Epithelial cell of proximal tubule (primary cell): ENCODE data around the gene IL1F10. TPM values are rescaled to one million over a fixed set of nuclear protein-coding genes. Genes with fewer than 3 reads are reported as not detected.

Experiments
- DNase-seq: peaks from one replicate; pipeline ENCODE4 v3.0.0-alpha.2; 2011; ENCODE audit warnings: low read depth
- H3K4me3 ChIP-seq: 2 replicates; pipeline ENCODE4 v1.5.1; 2011; ENCODE audit warnings: low read depth, mild to moderate bottlenecking, low read length
- total RNA-seq: library from RNA; depleted of rRNA; stranded (reverse); fragments of >200 nt; gene quantifications from 2 replicates; pipeline ENCODE4 v1.2.3, GENCODE V29; 2015
- TF ChIP-seq, protein P1 (sequence below): conservative IDR thresholded peaks from 2 replicates; pipeline ENCODE4 v1.5.1; 2012; ENCODE audit warnings: low read depth, mild to moderate bottlenecking, low read length

The IL1F10 gene
- total RNA-seq, 1 donor from 2014 or later: not detected

DNA sequence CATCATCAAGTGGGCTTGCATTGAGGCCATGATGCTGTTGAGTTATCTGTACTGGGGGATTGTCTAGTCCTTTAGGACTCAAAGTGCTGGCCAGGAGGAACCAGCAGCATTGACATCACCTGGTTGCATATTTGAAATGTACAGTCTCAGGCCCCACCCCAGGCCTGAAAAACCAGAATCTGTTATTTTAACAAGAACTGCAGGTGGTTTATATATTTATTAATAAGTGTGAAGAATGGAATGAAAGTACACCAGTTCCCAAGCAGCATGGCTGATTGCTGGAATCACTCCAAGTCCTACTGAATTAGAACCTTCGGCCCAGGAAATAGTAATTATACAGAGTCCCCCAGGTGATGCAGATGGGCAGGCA, 2.8 kb downstream of the IL1F10 start:
- H3K4me3 ChIP-seq: no peak overlapping the region
- TF ChIP-seq, protein P1, sequence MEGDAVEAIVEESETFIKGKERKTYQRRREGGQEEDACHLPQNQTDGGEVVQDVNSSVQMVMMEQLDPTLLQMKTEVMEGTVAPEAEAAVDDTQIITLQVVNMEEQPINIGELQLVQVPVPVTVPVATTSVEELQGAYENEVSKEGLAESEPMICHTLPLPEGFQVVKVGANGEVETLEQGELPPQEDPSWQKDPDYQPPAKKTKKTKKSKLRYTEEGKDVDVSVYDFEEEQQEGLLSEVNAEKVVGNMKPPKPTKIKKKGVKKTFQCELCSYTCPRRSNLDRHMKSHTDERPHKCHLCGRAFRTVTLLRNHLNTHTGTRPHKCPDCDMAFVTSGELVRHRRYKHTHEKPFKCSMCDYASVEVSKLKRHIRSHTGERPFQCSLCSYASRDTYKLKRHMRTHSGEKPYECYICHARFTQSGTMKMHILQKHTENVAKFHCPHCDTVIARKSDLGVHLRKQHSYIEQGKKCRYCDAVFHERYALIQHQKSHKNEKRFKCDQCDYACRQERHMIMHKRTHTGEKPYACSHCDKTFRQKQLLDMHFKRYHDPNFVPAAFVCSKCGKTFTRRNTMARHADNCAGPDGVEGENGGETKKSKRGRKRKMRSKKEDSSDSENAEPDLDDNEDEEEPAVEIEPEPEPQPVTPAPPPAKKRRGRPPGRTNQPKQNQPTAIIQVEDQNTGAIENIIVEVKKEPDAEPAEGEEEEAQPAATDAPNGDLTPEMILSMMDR: no peak
- no peak for DNase-seq

DNA sequence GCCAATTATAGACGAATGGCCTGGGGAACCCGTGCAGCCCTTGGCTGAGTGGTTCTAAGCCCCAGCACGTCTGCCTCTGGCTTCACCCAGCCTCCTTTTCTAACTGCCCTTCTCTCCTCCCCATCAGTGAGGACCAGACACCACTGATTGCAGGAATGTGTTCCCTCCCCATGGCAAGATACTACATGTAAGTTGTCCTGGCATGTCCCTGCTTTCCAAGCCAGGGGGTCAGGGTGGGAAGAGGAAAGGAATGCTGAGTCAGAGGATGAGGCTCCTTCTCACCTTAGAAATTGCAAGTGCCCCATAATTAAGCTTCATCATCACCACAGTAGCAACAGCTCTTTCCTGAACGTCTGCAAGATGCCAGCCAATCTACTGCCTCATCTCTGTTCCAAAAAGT, 4.8 kb downstream of the IL1F10 start:
- no peak for DNase-seq
- no peak overlapping the region for H3K4me3 ChIP-seq
- TF ChIP-seq, protein P1: no peak

DNA sequence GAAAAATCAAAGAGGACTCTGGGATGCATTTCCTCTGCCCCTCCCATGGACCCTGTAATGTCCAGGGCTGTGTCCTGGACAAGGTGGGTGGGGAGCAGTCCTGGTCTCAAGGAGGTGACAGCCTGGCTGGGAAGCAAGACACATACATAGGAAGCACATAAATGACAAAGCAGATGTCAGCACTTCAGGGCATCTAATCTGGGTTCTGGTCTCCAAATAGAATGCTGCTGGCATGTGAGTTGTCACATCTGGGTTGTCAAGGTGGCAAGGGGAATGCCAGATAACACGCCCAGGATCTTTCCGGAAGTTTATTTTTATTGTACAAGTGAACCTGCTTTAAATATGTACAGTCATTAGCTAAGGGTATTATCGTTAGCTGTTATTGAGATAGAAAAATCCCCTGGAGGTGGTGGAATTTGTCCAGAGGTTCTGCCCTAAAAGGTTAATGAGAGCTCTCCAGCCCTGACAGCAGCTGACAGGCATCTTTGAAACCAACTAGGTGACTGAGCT, 5.6 kb downstream of the IL1F10 start:
- no peak overlapping the region for H3K4me3 ChIP-seq
- DNase-seq: no peak
- TF ChIP-seq, protein P1: no peak

DNA sequence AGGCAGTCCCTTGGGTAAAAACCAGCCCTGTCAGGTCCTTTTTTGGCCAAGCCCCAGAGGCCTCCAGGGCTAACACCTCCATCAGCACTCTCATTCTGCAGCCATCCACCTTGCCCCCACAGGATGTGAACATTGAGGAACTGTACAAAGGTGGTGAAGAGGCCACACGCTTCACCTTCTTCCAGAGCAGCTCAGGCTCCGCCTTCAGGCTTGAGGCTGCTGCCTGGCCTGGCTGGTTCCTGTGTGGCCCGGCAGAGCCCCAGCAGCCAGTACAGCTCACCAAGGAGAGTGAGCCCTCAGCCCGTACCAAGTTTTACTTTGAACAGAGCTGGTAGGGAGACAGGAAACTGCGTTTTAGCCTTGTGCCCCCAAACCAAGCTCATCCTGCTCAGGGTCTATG, 7.3 kb downstream of the IL1F10 start:
- no peak overlapping the region for H3K4me3 ChIP-seq
- DNase-seq: no peak
- TF ChIP-seq, protein P1: no peak

DNA sequence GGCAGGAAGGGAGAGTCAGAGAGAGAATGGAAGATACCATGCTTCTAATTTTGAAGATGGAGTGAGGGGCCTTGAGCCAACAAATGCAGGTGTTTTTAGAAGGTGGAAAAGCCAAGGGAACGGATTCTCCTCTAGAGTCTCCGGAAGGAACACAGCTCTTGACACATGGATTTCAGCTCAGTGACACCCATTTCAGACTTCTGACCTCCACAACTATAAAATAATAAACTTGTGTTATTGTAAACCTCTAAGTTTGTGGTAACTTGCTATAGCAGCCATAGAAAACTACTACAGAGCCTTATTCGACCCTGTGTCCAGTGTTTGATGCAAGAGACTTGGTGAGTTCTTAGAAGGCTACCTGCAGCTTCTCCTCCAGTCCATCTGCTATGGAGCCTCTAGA, 7.8 kb downstream of the IL1F10 start:
- TF ChIP-seq, protein P1: no peak
- H3K4me3 ChIP-seq: no peak overlapping the region
- no peak for DNase-seq

DNA sequence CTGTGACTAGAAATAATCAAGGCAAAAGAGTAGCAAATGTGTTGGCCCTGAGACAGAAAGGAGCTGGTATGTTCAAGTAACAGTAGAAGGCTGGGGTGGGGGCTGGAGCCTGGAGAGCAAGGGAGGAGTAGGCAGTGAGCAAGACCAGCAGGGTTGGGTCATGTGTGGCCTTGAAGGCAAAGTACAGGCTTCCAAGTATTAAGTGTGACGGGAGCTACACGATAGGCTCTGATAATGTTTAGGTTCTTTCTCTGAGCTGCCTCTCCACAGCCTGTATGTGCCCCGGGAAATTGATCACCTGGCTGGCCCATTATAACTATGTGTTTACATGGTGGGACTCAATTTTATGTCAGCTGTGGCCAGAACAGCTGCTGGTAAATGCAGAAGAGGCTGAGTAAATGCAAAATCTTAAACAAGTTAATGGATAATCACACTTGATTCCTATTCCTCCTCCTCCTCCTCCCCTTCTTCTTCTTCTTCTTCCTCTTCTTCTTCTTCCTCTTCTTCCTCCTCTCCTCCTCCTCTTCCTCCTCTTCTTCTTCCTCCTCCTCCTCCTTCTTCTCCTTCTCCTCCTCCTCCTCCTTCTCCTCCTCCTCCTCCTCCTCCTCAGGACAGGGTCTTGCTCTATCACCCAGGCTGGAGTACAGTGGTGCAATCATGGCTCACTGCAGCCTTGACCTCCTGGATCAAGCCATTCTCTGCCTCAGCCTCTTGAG, 9.3 kb downstream of the IL1F10 start:
- no peak overlapping the region for H3K4me3 ChIP-seq
- DNase-seq: no peak
- TF ChIP-seq, protein P1: no peak

DNA sequence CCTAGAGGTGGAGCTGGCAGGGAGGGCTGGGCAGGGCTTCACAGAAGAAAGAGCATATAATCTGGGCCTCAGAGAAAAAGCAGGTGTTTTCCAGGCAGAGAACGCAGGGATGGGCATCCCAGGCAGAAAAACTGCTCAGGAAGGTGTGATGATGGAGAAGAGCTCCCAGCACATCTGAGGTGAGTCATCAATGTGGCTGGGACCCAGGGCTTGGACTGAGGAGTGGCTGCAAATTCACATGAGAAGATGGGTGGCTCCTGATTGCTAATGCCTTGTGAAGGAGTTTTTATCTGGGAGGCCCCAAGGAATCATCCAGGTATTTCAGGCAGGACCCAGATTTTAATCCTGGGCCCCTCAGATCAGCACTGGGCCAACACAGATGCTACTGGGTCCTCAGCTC, 10.2 kb downstream of the IL1F10 start:
- DNase-seq: no peak
- TF ChIP-seq, protein P1: no peak
- no peak overlapping the region for H3K4me3 ChIP-seq
